Effector memory CD4-positive, alpha-beta T cell (primary cell): ENCODE measurements around the gene URGCP.

Experiments
- DNase-seq, 3 donors: peaks; one replicate each; pipeline ENCODE4 v3.0.0-alpha.2; 2020
- H3K27ac ChIP-seq: 2 replicates; pipeline ENCODE4 v1.7.0; 2013; ENCODE audit warnings: mild to moderate bottlenecking, low read length, moderate library complexity; ENCODE audit not compliant: insufficient read depth, poor library complexity, severe bottlenecking
- H3K27me3 ChIP-seq: replicated peaks from 2 replicates; pipeline ENCODE4 v1.7.0; 2013; ENCODE audit warnings: mild to moderate bottlenecking, low read length; ENCODE audit not compliant: insufficient read depth, control insufficient read depth, poor library complexity, severe bottlenecking
- H3K36me3 ChIP-seq: 2 replicates; pipeline ENCODE4 v1.7.0; 2013; ENCODE audit warnings: mild to moderate bottlenecking, low read length, moderate library complexity; ENCODE audit not compliant: control insufficient read depth, insufficient read depth
- H3K4me1 ChIP-seq: 2 replicates; pipeline ENCODE4 v1.7.0; 2013; ENCODE audit warnings: low read length, mild to moderate bottlenecking; ENCODE audit not compliant: control insufficient read depth, insufficient read depth, poor library complexity, severe bottlenecking
- H3K4me3 ChIP-seq: 2 replicates; pipeline ENCODE4 v1.7.0; 2013; ENCODE audit warnings: low read length, low read depth, mild to moderate bottlenecking; ENCODE audit not compliant: insufficient read depth, poor library complexity, severe bottlenecking
- H3K9me3 ChIP-seq: 2 replicates; pipeline ENCODE4 v1.7.0; 2013; ENCODE audit warnings: mild to moderate bottlenecking, low read length, moderate library complexity; ENCODE audit not compliant: control insufficient read depth

The URGCP gene

DNA sequence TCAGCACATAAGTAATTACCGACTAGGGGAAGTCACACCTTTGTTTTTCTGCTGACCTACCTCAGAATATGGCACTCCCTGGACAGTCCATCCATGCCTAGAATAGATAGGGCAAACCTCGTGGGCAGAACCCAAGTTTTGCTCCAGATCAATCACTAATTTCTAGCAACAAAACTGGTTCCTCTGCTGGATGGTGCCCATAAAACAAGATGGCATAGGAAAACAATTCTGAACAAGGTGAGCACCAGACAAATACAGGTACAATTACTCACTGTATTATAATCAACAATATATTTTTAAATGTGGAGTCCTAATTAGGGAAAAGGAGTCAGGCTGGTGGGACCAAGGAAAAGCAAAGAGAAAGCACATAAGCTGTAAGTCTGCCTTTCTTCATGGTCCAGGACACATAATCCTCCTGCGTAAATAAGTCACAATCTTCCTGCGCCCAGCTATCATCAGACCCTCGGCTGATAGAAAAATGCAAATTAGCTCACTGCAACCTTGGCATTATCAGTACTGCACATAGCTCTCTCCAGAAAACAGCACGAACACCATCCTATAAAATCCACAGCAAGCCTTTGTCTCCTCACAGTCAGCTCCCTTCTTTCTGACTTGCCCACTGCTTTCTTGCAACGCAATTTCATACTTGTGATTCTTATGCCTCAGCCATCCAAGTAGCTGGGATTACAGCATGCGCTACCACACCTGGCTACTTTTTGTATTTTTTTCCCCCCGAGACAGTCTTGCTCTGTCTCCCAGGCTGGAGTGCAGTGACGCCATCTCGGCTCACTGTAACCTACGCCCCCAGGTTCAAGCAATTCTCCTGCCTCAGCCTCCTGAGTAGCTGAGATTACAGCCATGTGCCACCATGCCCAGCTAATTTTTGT is 15.1 kb downstream of the URGCP start:
- H3K36me3 ChIP-seq, result no peaks in the 10 kb centered on the region
- no peaks in the 10 kb centered on the region for H3K27me3 ChIP-seq
- H3K27ac ChIP-seq, result no peak overlapping the region
- DNase-seq, result no peak
- no peak overlapping the region for H3K4me3 ChIP-seq
- H3K4me1 ChIP-seq, result peaks cover 8% of the 10 kb centered on the region
- H3K9me3 ChIP-seq, result no peaks in the 10 kb centered on the region

DNA sequence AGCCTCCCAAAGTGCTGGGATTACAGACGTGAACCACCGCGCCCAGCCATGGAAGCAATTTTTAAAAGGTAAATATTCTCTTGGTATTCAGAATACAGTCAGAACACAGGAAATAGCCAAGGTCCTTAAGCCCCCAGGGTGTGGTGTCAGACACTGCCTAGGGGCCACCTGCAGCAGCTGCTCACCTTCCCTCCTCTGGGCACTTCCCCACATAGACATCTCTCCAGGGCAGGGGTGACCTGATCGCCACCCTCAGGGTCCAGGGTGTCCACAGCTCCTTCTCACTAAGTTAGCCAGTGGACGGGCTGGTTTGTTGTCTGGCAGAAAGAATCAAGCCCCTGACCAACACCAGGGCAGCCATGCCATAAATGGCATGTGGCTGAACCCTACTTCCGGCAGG is 15.9 kb downstream of the URGCP start:
- H3K27ac ChIP-seq, result no peak overlapping the region
- H3K27me3 ChIP-seq, result no peaks in the 10 kb centered on the region
- no peaks in the 10 kb centered on the region for H3K9me3 ChIP-seq
- DNase-seq, result no peak
- peaks cover 8% of the 10 kb centered on the region for H3K4me1 ChIP-seq
- H3K36me3 ChIP-seq, result peaks cover 5% of the 10 kb centered on the region
- no peak overlapping the region for H3K4me3 ChIP-seq

DNA sequence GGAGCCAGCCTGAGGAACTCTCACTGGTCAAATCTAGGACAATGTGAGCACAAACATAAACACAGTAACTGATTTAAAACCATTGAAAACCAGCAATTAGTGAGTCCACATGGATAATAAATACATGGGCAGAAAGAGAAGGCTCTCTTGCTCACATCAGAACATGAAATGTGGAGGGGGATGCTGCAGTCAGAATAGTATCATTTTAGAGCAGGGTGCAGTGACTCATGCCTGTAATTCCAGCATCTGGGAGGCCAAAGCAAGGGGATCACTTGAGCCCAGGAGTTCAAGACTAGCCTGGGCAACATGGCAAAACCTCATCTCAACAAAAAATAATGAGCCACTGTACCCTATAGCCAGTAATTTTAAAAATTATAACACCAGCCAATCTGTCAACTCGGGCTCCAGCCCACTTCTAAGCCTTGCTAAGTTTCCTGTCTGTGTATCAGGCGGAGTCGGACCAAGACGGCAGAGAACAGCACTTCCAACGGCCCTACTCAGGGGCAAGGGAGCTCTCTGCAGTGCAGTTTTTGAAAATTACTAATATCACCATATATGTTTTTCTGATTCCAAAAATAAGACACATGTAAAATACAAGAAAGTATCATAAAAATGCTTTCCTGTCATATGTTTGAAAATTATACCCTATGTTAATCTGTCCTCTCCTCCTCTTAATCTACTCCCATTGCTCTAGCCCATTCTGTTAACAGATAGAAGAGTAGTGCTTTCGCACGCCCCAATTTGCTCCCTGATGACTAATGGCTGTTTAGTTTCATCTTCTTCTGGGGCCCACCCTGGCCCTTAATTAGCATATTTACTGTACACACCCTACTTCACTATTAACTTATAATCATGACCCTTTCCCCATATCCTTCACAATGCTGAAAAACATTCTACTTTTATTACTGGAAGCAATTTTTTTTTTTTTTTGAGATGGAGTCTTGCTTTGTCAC is 17.1 kb downstream of the URGCP start:
- H3K27ac ChIP-seq, result no peak overlapping the region
- no peak overlapping the region for H3K4me3 ChIP-seq
- no peaks in the 10 kb centered on the region for H3K27me3 ChIP-seq
- H3K4me1 ChIP-seq, result peaks cover 8% of the 10 kb centered on the region
- H3K9me3 ChIP-seq, result no peaks in the 10 kb centered on the region
- DNase-seq, result no peak
- peaks cover 12% of the 10 kb centered on the region for H3K36me3 ChIP-seq

DNA sequence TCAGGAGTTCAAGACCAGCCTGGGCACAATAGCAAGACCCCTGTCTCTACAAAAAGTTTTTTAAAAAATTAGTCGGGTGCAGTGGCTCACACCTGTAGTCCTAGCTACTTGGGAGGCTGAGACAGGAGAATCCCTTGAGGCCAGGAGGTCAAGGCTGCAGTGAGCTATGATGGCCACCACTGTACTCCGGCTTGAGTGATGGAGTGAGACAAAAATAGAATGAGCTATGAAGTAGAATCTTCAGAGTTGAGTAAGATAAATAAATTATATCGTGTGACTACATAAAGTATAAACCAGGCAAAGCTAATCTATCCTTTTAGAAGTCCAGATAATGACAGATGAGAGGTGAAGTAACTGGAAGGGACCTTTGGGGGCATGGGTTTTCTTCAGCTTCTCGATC is 21.8 kb downstream of the URGCP start:
- Histone ChIP-seq H3K27ac (no peak overlapping the region), H3K4me1 (no peaks in the 10 kb centered on the region), H3K27me3 (no peaks in the 10 kb centered on the region), H3K9me3 (no peaks in the 10 kb centered on the region), H3K36me3 (peaks cover 33% of the 10 kb centered on the region), H3K4me3 (no peak overlapping the region)
- no peak for DNase-seq

DNA sequence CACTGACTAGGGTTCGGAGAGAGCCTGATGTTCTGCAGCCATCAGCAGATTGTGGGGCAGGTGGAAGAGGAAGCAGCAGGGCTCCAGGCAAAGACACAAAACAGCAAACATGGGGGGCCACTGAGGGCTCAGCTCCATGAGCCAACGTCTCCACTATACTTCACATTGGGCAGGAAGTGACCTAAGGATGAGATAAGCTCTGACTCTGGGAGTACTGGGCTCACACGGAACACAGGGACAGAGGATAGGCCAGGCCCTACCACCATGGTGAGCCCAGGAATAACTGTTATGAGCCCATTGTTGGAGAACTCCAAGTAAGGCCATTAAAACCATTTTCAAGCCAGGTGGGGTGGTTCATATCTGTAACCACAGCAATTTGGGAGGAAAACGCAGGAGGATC is 22.2 kb downstream of the URGCP start:
- no peak for DNase-seq
- Histone ChIP-seq H3K4me1 (no peaks in the 10 kb centered on the region), H3K4me3 (no peak overlapping the region), H3K27me3 (no peaks in the 10 kb centered on the region), H3K36me3 (peaks cover 35% of the 10 kb centered on the region), H3K9me3 (no peaks in the 10 kb centered on the region), H3K27ac (no peak overlapping the region)

DNA sequence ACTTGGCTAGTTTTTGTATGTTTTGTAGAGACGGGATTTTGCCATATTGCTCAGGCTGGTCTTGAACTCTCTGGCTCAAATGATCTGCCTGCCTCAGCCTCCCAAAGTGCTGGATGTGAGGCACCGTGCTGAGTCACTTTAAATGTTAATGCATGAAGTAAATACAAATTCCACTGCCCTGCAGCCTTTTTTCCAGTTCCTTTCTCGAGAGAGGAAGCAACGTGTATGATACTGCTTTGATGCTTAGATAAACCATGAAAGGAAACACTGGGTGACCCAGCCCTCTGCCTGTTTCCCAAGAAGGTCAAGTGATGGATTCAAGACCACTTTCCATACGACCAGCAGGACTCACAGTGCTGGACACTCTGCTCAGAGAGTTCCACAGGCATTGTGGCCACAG is 25.8 kb downstream of the URGCP start:
- H3K4me1 ChIP-seq, result no peaks in the 10 kb centered on the region
- H3K27ac ChIP-seq, result no peak overlapping the region
- H3K9me3 ChIP-seq, result no peaks in the 10 kb centered on the region
- H3K36me3 ChIP-seq, result peaks cover 61% of the 10 kb centered on the region
- no peaks in the 10 kb centered on the region for H3K27me3 ChIP-seq
- no peak for DNase-seq
- H3K4me3 ChIP-seq, result no peak overlapping the region

DNA sequence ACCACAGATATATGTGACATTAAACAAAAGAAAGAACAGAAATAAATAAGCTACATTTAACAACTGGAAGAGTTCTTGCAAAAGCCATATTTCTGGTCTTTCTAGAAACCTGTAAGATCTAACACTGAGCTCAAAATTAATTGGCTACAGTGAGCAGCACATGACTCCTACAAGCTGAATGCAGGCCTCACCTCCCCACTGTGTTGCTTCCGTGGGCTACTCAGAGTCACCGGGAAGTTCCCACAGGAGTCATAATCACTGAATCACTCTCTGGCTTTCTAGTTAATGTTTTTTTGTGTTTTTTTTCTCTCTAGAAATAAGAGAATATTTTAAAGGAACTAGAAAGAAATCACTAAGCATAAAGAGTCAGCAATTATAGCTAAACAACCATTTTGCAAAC is 26.9 kb downstream of the URGCP start:
- Histone ChIP-seq H3K9me3 (no peaks in the 10 kb centered on the region), H3K27me3 (no peaks in the 10 kb centered on the region), H3K4me1 (no peaks in the 10 kb centered on the region), H3K27ac (no peak overlapping the region), H3K4me3 (no peak overlapping the region), H3K36me3 (peaks cover 54% of the 10 kb centered on the region)
- DNase-seq, result no peak

DNA sequence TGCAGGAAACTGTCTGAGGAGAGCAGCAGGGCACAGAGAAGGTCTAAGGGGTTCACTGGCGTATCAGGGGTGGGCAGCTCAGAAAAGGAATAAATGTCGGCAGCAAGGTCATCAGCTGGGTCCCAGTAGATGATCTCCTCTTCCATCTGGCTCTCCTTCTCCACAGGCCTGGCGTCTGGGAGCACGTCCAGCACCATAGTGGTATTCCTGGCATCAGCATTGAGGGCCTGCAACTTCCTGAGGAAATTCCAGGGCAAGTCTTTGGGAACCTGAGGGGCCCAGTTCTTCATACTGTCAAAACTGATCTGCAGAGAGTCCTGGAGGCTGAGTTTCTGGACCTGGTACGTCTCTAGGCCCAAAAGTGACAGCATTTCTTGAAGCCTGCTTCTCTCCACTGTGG is 27.5 kb downstream of the URGCP start:
- H3K9me3 ChIP-seq, result no peaks in the 10 kb centered on the region
- no peak for DNase-seq
- H3K36me3 ChIP-seq, result peaks cover 48% of the 10 kb centered on the region
- H3K4me1 ChIP-seq, result no peaks in the 10 kb centered on the region
- no peak overlapping the region for H3K27ac ChIP-seq
- H3K27me3 ChIP-seq, result no peaks in the 10 kb centered on the region
- H3K4me3 ChIP-seq, result no peak overlapping the region

DNA sequence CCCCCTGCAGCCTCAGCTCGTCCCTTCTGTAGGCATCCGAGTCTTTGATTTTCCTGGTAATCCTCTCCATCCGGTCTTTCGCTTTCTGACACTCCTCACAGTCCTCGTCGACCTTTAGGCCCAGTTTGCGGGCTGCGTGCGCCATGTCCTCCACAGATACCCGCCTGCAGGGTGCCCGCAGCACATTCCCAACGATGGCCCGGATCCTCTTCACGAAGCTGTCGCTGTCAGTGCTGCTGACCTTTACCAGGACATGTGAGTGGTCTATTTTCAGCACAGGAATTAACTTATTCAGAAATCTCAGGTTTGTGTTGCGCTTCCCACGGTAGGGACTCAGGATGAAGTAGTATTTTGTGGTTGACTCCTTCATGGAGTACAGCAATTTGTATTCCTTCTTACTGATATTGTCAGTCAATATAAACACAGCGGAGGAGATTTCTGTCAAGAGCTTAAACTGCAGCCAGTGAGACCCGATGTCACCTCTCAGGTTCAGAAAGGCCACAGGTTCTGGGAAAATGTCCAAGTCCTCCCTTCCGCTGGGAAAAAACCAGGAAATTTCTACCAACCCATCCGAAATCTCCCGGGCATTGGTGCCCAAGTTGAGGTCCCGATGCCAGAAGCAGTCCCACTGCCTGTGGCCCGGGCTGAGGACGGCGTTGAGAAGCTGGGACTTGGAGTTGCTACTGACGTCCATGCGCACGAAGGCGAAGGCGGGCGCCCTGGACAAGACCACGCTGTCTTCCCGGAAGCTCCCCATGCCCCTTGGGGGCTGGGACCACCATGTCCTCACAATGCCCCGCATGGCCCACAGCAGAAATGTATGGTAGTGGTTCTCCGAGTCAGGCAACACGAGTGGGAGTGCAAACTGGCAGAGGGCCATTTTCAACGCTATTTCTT is 28.2 kb downstream of the URGCP start:
- Histone ChIP-seq H3K4me3 (no peak overlapping the region), H3K4me1 (no peaks in the 10 kb centered on the region), H3K36me3 (peaks cover 47% of the 10 kb centered on the region), H3K9me3 (no peaks in the 10 kb centered on the region), H3K27ac (no peak overlapping the region), H3K27me3 (no peaks in the 10 kb centered on the region)
- DNase-seq, result no peak
